Sigmoid colon (tissue), 4 donors: ENCODE results near the gene CENPM.
A peak's percentile ranks its signal among the peaks of the same experiment; 100 is the strongest.

ENCODE experiments used
- POLR2AphosphoS5 ChIP-seq, 4 donors: sonication (generic); formaldehyde crosslinking; IDR thresholded peaks; one replicate each; pipeline ENCODE4 v1.6.1; 2017; ENCODE audit warnings: antibody characterized with exemption in 4 of 4
- TF ChIP-seq, protein P1 (sequence below), 4 experiments: fragments of 450-650 bp in 3 of 4; fragments of 200-600 bp in 1 of 4; IDR thresholded peaks; one replicate each; pipeline ENCODE4 v1.5.1; 2016 to 2019; ENCODE audit warnings: antibody characterized with exemption in 4 of 4, mild to moderate bottlenecking in 3 of 4, moderate library complexity in 2 of 4

DNA sequence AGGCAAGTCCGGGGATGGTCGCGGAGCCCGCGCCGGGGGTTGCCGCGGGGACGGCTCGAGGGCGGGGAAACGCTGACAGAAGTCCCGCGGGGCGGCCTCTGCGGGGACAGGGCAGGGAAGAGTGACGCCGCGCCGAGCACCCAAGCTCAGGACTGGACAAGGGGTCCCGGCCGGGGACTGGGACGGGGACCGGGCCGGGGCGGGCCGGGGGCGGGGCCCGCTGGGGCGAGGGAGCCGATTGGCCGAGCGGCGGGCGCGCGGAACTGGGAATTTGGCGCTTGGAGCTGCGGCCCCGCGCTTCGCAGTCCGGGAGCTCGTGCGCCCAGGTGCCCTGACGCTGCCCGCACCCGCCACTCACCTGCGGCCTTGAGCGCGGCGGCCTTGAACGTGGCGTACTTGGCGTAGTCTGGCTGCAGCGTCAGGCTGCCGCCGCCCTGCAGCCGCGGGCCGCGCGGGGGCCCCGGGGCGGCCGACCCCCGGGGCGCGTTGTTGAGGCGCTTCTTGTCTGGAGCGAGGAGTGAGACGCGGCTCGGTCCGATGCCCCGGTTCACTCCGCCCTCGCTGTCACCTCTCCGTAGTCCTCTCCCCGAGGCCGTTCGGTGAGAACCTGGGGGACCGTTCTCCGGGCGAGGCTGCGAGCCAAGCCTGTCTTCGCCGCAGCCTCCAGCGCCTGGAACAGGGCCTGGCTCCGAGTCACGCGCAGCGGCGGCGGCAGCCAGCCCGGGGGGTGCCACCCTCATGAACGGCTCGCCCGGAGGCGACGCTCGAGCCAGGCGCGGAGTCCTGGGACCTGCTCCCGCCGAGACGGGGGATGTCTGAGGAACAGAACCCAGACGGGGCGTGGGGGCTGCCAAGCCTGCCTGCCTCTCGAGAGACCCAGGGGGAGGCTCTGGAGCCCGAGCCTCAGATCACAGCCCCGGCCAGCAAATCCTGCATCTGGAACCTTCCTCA is 36.6 kb downstream of the CENPM start:
- peak in 2 of 4 donors; percentile 16 to 21 for TF ChIP-seq POLR2AphosphoS5 (IDR thresholded peaks at IDR 0.05)
- TF ChIP-seq, protein P1, sequence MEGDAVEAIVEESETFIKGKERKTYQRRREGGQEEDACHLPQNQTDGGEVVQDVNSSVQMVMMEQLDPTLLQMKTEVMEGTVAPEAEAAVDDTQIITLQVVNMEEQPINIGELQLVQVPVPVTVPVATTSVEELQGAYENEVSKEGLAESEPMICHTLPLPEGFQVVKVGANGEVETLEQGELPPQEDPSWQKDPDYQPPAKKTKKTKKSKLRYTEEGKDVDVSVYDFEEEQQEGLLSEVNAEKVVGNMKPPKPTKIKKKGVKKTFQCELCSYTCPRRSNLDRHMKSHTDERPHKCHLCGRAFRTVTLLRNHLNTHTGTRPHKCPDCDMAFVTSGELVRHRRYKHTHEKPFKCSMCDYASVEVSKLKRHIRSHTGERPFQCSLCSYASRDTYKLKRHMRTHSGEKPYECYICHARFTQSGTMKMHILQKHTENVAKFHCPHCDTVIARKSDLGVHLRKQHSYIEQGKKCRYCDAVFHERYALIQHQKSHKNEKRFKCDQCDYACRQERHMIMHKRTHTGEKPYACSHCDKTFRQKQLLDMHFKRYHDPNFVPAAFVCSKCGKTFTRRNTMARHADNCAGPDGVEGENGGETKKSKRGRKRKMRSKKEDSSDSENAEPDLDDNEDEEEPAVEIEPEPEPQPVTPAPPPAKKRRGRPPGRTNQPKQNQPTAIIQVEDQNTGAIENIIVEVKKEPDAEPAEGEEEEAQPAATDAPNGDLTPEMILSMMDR (IDR thresholded peaks at IDR 0.05) = no peak
